ENCODE results near the gene SH3RF3. TPM values are rescaled to one million over a fixed set of nuclear protein-coding genes. Genes with fewer than 3 reads are reported as not detected.

The SH3RF3 gene
- total RNA-seq, 2 donors from 2014 or later = 1.3 to 2.5 TPM

GRCh38 chr2:109376115-109376514 lies 247.1 kb downstream of the SH3RF3 start:
- Histone ChIP-seq H3K27me3 (no peaks in the 10 kb centered on the region), H3K36me3 (no peaks in the 10 kb centered on the region), H3K9ac (ENCODE audit: low read depth in 2 of 2, low read length in 2 of 2) (peak overlapping the region in 1 of 2 donors; percentile 1), H3K4me1 (no peaks in the 10 kb centered on the region), H3K9me3 (no peaks in the 10 kb centered on the region), H3K4me3 (no peak overlapping the region), H3K27ac (no peak overlapping the region)
- peak; percentile 25 for DNase-seq
- no peak for TF ChIP-seq CTCF (IDR thresholded peaks at IDR 0.05)
- intact Hi-C loops (cut with DNase I) = no loop called here

GRCh38 chr2:109376796-109377495 lies 247.9 kb downstream of the SH3RF3 start:
- Histone ChIP-seq H3K27me3 (no peaks in the 10 kb centered on the region), H3K27ac (no peak overlapping the region), H3K9me3 (no peaks in the 10 kb centered on the region), H3K4me1 (no peaks in the 10 kb centered on the region), H3K4me3 (no peak overlapping the region), H3K9ac (ENCODE audit: low read depth in 2 of 2, low read length in 2 of 2) (no peak overlapping the region), H3K36me3 (no peaks in the 10 kb centered on the region)
- no peak for TF ChIP-seq CTCF (IDR thresholded peaks at IDR 0.05)
- intact Hi-C loops (cut with DNase I) = no loop called here
- peak; percentile 7 for DNase-seq

GRCh38 chr2:109377976-109378375 lies 249.0 kb downstream of the SH3RF3 start:
- Histone ChIP-seq H3K4me3 (no peak overlapping the region), H3K4me1 (no peaks in the 10 kb centered on the region), H3K27me3 (no peaks in the 10 kb centered on the region), H3K36me3 (no peaks in the 10 kb centered on the region), H3K9ac (ENCODE audit: low read depth in 2 of 2, low read length in 2 of 2) (no peak overlapping the region), H3K9me3 (no peaks in the 10 kb centered on the region), H3K27ac (no peak overlapping the region)
- DNase-seq = peak; percentile 14
- intact Hi-C loops (cut with DNase I) = no loop called here
- no peak for TF ChIP-seq CTCF (IDR thresholded peaks at IDR 0.05)

GRCh38 chr2:109378682-109379081 lies 249.7 kb downstream of the SH3RF3 start:
- no peak for TF ChIP-seq CTCF (IDR thresholded peaks at IDR 0.05)
- Histone ChIP-seq H3K27ac (no peak overlapping the region), H3K9me3 (no peaks in the 10 kb centered on the region)

GRCh38 chr2:109379507-109379906 lies 250.5 kb downstream of the SH3RF3 start:
- TF ChIP-seq CTCF (IDR thresholded peaks at IDR 0.05) = no peak
- Histone ChIP-seq H3K9me3 (no peaks in the 10 kb centered on the region), H3K27ac (no peak overlapping the region), H3K36me3 (no peaks in the 10 kb centered on the region), H3K4me3 (no peak overlapping the region), H3K27me3 (no peaks in the 10 kb centered on the region), H3K9ac (ENCODE audit: low read depth in 2 of 2, low read length in 2 of 2) (no peak overlapping the region), H3K4me1 (no peaks in the 10 kb centered on the region)
- intact Hi-C loops (cut with DNase I) = no loop called here
- peak; percentile 6 for DNase-seq

More at GRCh38 chr2:109378682-109379081, 249.7 kb downstream of the SH3RF3 start:
- no peaks in the 10 kb centered on the region for H3K36me3 ChIP-seq
- H3K4me1 ChIP-seq = no peaks in the 10 kb centered on the region
- intact Hi-C loops (cut with DNase I) = no loop called here
- DNase-seq = peak; percentile 7
- H3K4me3 ChIP-seq = no peak overlapping the region
- H3K27me3 ChIP-seq = no peaks in the 10 kb centered on the region
- H3K9ac ChIP-seq (ENCODE audit: low read depth in 2 of 2, low read length in 2 of 2) = no peak overlapping the region
